ENCODE results near the gene ARHGAP15. TPM values are rescaled to one million over a fixed set of nuclear protein-coding genes. Genes with fewer than 3 reads are reported as not detected.

ARHGAP15 gene
- total RNA-seq, 1 donor, result 334 TPM

GRCh38 chr2:143217512-143218115 lies 88.4 kb downstream of the ARHGAP15 start:
- no peak overlapping the region for H3K4me3 ChIP-seq (ENCODE audit: low read length)
- H3K27me3 ChIP-seq (ENCODE audit: insufficient read depth, low read length), result no peaks in the 10 kb centered on the region
- H3K9me3 ChIP-seq (ENCODE audit: low read depth, low read length), result no peaks in the 10 kb centered on the region
- H3K4me1 ChIP-seq (ENCODE audit: insufficient read depth, low read length), result peaks cover 5% of the 10 kb centered on the region

- H3K27me3 ChIP-seq (ENCODE audit: insufficient read depth, low read length), result no peaks in the 10 kb centered on the region
These were observed 89.4 kb downstream of the ARHGAP15 start for GRCh38 chr2:143218621-143219020.

GRCh38 chr2:143219266-143219665 lies 90.0 kb downstream of the ARHGAP15 start:
- H3K27me3 ChIP-seq (ENCODE audit: insufficient read depth, low read length), result no peaks in the 10 kb centered on the region
- H3K4me3 ChIP-seq (ENCODE audit: low read length), result no peak overlapping the region
- H3K9me3 ChIP-seq (ENCODE audit: low read depth, low read length), result no peaks in the 10 kb centered on the region
- peaks cover 5% of the 10 kb centered on the region for H3K4me1 ChIP-seq (ENCODE audit: insufficient read depth, low read length)

More at GRCh38 chr2:143218621-143219020, 89.4 kb downstream of the ARHGAP15 start:
- no peak overlapping the region for H3K4me3 ChIP-seq (ENCODE audit: low read length)
- H3K4me1 ChIP-seq (ENCODE audit: insufficient read depth, low read length), result peaks cover 5% of the 10 kb centered on the region
- no peaks in the 10 kb centered on the region for H3K9me3 ChIP-seq (ENCODE audit: low read depth, low read length)

GRCh38 chr2:143223556-143223955 lies 94.3 kb downstream of the ARHGAP15 start:
- Histone ChIP-seq H3K4me1 (ENCODE audit: insufficient read depth, low read length) (no peaks in the 10 kb centered on the region), H3K4me3 (ENCODE audit: low read length) (no peak overlapping the region), H3K9me3 (ENCODE audit: low read depth, low read length) (no peaks in the 10 kb centered on the region), H3K27me3 (ENCODE audit: insufficient read depth, low read length) (no peaks in the 10 kb centered on the region)

GRCh38 chr2:143225931-143226330 lies 96.7 kb downstream of the ARHGAP15 start:
- Histone ChIP-seq H3K27me3 (ENCODE audit: insufficient read depth, low read length) (no peaks in the 10 kb centered on the region), H3K4me3 (ENCODE audit: low read length) (no peak overlapping the region), H3K4me1 (ENCODE audit: insufficient read depth, low read length) (no peaks in the 10 kb centered on the region), H3K9me3 (ENCODE audit: low read depth, low read length) (no peaks in the 10 kb centered on the region)

GRCh38 chr2:143226714-143227541 lies 97.7 kb downstream of the ARHGAP15 start:
- Histone ChIP-seq H3K9me3 (ENCODE audit: low read depth, low read length) (peaks cover 3% of the 10 kb centered on the region), H3K4me3 (ENCODE audit: low read length) (no peak overlapping the region), H3K27me3 (ENCODE audit: insufficient read depth, low read length) (no peaks in the 10 kb centered on the region), H3K4me1 (ENCODE audit: insufficient read depth, low read length) (no peaks in the 10 kb centered on the region)

GRCh38 chr2:143229411-143229810 lies 100.2 kb downstream of the ARHGAP15 start:
- H3K4me3 ChIP-seq (ENCODE audit: low read length), result no peak overlapping the region
- no peaks in the 10 kb centered on the region for H3K27me3 ChIP-seq (ENCODE audit: insufficient read depth, low read length)
- no peaks in the 10 kb centered on the region for H3K4me1 ChIP-seq (ENCODE audit: insufficient read depth, low read length)
- H3K9me3 ChIP-seq (ENCODE audit: low read depth, low read length), result peaks cover 22% of the 10 kb centered on the region

- Histone ChIP-seq H3K27me3 (ENCODE audit: insufficient read depth, low read length) (no peaks in the 10 kb centered on the region), H3K9me3 (ENCODE audit: low read depth, low read length) (peaks cover 22% of the 10 kb centered on the region), H3K4me1 (ENCODE audit: insufficient read depth, low read length) (no peaks in the 10 kb centered on the region), H3K4me3 (ENCODE audit: low read length) (no peak overlapping the region)
These were observed 100.7 kb downstream of the ARHGAP15 start for GRCh38 chr2:143229952-143230351.

GRCh38 chr2:143230506-143231253 lies 101.5 kb downstream of the ARHGAP15 start:
- Histone ChIP-seq H3K4me1 (ENCODE audit: insufficient read depth, low read length) (no peaks in the 10 kb centered on the region), H3K4me3 (ENCODE audit: low read length) (no peak overlapping the region), H3K27me3 (ENCODE audit: insufficient read depth, low read length) (no peaks in the 10 kb centered on the region), H3K9me3 (ENCODE audit: low read depth, low read length) (peaks cover 22% of the 10 kb centered on the region)

- no peak overlapping the region for H3K4me3 ChIP-seq (ENCODE audit: low read length)
These were observed 102.0 kb downstream of the ARHGAP15 start for GRCh38 chr2:143231254-143231645.

GRCh38 chr2:143237146-143237777 lies 108.0 kb downstream of the ARHGAP15 start:
- no peaks in the 10 kb centered on the region for H3K4me1 ChIP-seq (ENCODE audit: insufficient read depth, low read length)
- H3K9me3 ChIP-seq (ENCODE audit: low read depth, low read length), result peaks cover 15% of the 10 kb centered on the region
- no peak overlapping the region for H3K4me3 ChIP-seq (ENCODE audit: low read length)
- H3K27me3 ChIP-seq (ENCODE audit: insufficient read depth, low read length), result no peaks in the 10 kb centered on the region

More at GRCh38 chr2:143231254-143231645, 102.0 kb downstream of the ARHGAP15 start:
- no peaks in the 10 kb centered on the region for H3K27me3 ChIP-seq (ENCODE audit: insufficient read depth, low read length)
- no peaks in the 10 kb centered on the region for H3K4me1 ChIP-seq (ENCODE audit: insufficient read depth, low read length)
- peaks cover 22% of the 10 kb centered on the region for H3K9me3 ChIP-seq (ENCODE audit: low read depth, low read length)

GRCh38 chr2:143241403-143242088 lies 112.3 kb downstream of the ARHGAP15 start:
- Histone ChIP-seq H3K4me1 (ENCODE audit: insufficient read depth, low read length) (peaks cover 18% of the 10 kb centered on the region), H3K4me3 (ENCODE audit: low read length) (no peak overlapping the region), H3K9me3 (ENCODE audit: low read depth, low read length) (no peaks in the 10 kb centered on the region), H3K27me3 (ENCODE audit: insufficient read depth, low read length) (no peaks in the 10 kb centered on the region)

GRCh38 chr2:143246246-143246645 lies 117.0 kb downstream of the ARHGAP15 start:
- Histone ChIP-seq H3K4me3 (ENCODE audit: low read length) (no peak overlapping the region), H3K4me1 (ENCODE audit: insufficient read depth, low read length) (peaks cover 26% of the 10 kb centered on the region), H3K27me3 (ENCODE audit: insufficient read depth, low read length) (no peaks in the 10 kb centered on the region), H3K9me3 (ENCODE audit: low read depth, low read length) (no peaks in the 10 kb centered on the region)
